H1 (cell line): ENCODE data around the gene RNF114. TPM values are rescaled to one million over a fixed set of nuclear protein-coding genes. Genes with fewer than 3 reads are reported as not detected.

Experiments
- CEBPB ChIP-seq: IDR thresholded peaks from 2 replicates; pipeline ENCODE4 v1.6.1; 2012; ENCODE audit warnings: low read depth, low read length
- RFX5 ChIP-seq: IDR thresholded peaks from 2 replicates; pipeline ENCODE4 v1.6.1; 2011; ENCODE audit warnings: low read depth, low read length, improper control_type of control experiment, borderline replicate concordance
- RNF2 ChIP-seq: fragments of 200-900, 300-1000 bp; sonication (generic); IDR thresholded peaks from 2 replicates; pipeline ENCODE4 v1.7.1; 2016; ENCODE audit warnings: borderline replicate concordance, low read depth, mild to moderate bottlenecking, antibody characterized with exemption, low read length; ENCODE audit not compliant: poor library complexity, severe bottlenecking; ENCODE audit errors: missing control alignments
- TAF7 ChIP-seq: optimal IDR thresholded peaks from 2 replicates; pipeline ENCODE3; 2011; ENCODE audit warnings: low read depth, mild to moderate bottlenecking, inconsistent platforms, low read length, moderate library complexity, borderline replicate concordance
- polyA plus RNA-seq, 7 experiments: library from polyadenylated mRNA; depleted of rRNA in 3 of 7; stranded (reverse) in 5 of 7; unstranded in 2 of 7; fragments of >200 nt in 5 of 7; fragments of 200-250 nt in 2 of 7; gene quantifications; 1 replicate in 5 of 7; 2 replicates in 1 of 7; 4 replicates in 1 of 7; pipeline versions ENCODE4 v1.2.1 to v1.2.3, GENCODE V29; 2011 to 2013; ENCODE audit warnings: missing spikeins in 2 of 7, mixed read lengths in 2 of 7
- total RNA-seq: library from RNA; stranded (reverse); fragmentation: NEBNext Ultra II Directional; extraction: Animal tissue kit (Norgen Biotek cat#: 25700); gene quantifications from 2 replicates; pipeline ENCODE4 v1.2.1, GENCODE V29; 2021
- TF ChIP-seq, protein P1 (sequence below): IDR thresholded peaks from 2 replicates; pipeline ENCODE4 v1.6.1; 2012; ENCODE audit warnings: inconsistent platforms

RNF114 gene
- total and polyA plus RNA-seq, 2 of the 8 experiments (the other 6 are each of a cell fraction or from before 2014, with no cell fraction given) = 81.7 to 89.9 TPM

DNA sequence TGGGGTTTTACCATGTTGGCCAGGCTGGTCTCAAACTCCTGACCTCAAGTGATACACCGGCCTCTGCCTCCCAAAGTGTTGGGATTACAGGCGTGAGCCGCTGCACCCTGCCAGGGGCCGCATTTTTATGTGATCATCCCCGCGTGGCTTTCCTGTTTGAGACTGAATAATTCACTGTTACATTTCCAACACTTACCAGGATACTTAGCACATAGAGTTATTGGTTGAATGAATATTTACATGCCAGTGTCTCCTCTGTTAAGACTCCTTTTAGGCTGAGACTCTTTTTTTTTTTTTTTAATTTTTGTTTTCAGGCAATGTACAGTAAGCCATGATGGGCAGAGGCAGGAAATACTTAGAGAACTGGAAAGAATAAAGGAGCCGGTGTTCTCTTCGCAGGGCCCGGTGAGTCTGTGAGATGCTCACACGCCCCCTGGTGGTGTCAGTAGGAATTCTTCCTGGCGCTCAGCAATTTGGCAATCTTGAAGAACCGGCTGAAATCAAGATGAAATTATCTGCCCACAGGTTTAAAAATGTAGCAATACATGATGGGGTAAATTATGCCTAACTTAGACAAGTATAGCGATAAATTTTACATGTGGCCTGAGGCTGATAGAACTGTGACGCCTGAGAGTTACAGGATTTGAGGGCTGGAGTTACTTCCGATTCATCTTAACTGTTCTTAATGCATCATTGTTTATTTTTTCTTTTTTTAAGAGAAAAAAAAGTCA is 7.6 kb upstream of the RNF114 start (continued):
- no peak for TF ChIP-seq RNF2
- TF ChIP-seq, protein P1, sequence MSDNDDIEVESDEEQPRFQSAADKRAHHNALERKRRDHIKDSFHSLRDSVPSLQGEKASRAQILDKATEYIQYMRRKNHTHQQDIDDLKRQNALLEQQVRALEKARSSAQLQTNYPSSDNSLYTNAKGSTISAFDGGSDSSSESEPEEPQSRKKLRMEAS = no peak
- no peak for TF ChIP-seq RFX5
- TF ChIP-seq CEBPB = peak; percentile 77
- no peak for TF ChIP-seq TAF7
